ENCODE measurements around the gene STIM2.

DNA sequence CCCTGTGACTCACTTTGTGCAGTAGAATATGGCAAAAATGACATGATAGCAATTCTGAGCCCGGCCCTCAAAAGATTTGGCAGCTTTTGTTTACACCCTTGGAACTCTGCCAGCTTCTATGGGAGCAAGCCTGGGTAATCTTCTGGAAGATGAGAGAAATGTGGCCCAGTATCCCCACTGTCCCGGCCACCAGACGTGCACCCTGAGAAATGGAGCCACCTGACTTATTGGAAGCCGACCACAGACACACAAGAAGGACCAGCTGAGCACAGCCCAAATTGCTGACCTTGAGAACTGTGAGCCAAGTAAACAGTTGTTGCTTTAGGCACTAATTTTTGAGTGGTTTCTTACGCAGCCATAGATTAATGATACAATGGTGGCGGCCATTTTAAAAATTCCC is 197.0 kb downstream of the STIM2 start:
- TF ChIP-seq, protein P1, sequence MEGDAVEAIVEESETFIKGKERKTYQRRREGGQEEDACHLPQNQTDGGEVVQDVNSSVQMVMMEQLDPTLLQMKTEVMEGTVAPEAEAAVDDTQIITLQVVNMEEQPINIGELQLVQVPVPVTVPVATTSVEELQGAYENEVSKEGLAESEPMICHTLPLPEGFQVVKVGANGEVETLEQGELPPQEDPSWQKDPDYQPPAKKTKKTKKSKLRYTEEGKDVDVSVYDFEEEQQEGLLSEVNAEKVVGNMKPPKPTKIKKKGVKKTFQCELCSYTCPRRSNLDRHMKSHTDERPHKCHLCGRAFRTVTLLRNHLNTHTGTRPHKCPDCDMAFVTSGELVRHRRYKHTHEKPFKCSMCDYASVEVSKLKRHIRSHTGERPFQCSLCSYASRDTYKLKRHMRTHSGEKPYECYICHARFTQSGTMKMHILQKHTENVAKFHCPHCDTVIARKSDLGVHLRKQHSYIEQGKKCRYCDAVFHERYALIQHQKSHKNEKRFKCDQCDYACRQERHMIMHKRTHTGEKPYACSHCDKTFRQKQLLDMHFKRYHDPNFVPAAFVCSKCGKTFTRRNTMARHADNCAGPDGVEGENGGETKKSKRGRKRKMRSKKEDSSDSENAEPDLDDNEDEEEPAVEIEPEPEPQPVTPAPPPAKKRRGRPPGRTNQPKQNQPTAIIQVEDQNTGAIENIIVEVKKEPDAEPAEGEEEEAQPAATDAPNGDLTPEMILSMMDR (IDR thresholded peaks at IDR 0.05 in 4 of 5, conservative IDR thresholded peaks at IDR 0.05 in 1 of 5): no peak
- TF ChIP-seq POLR2A (IDR thresholded peaks at IDR 0.05): no peak

Data from gastrocnemius medialis (tissue), 4 donors.